NT2/D1 (cell line): ENCODE data around the gene NOL3.

Experiments
- DNase-seq: peaks from one replicate; pipeline ENCODE4 v3.0.0-alpha.2; 2011; ENCODE audit warnings: low read depth, low spot score
- H3K27me3 ChIP-seq: 2 replicates; pipeline ENCODE4 v1.6.0; 2011; ENCODE audit warnings: mild to moderate bottlenecking; ENCODE audit not compliant: insufficient read length, insufficient read depth
- H3K36me3 ChIP-seq: 2 replicates; pipeline ENCODE4 v1.6.1; 2011; ENCODE audit warnings: mild to moderate bottlenecking, low read length, mixed read lengths; ENCODE audit not compliant: insufficient read depth, insufficient read length
- H3K4me1 ChIP-seq: 2 replicates; pipeline ENCODE4 v1.5.1; 2011; ENCODE audit not compliant: insufficient read depth, insufficient read length
- H3K4me3 ChIP-seq: 2 replicates; pipeline ENCODE4 v1.5.1; 2011; ENCODE audit warnings: low read depth; ENCODE audit not compliant: insufficient read length
- H3K9ac ChIP-seq: 2 replicates; pipeline ENCODE4 v1.6.0; 2011; ENCODE audit warnings: low read depth; ENCODE audit not compliant: insufficient read length
- H3K9me3 ChIP-seq: 2 replicates; pipeline ENCODE4 v1.5.1; 2011; ENCODE audit warnings: mild to moderate bottlenecking, low read length; ENCODE audit not compliant: insufficient read depth
- SUZ12 ChIP-seq: IDR thresholded peaks from 2 replicates; pipeline ENCODE4 v1.6.1; 2011; ENCODE audit not compliant: insufficient read length, insufficient read depth; ENCODE audit errors: extremely low read depth
- YY1 ChIP-seq: IDR thresholded peaks from 2 replicates; pipeline ENCODE4 v1.6.1; 2011; ENCODE audit not compliant: insufficient read length, insufficient read depth
- ZNF274 ChIP-seq: IDR thresholded peaks from 2 replicates; pipeline ENCODE4 v1.6.1; 2011; ENCODE audit warnings: mild to moderate bottlenecking, low read depth, low read length

NOL3 gene

GRCh38 chr16:67197704-67198103, 27.4 kb downstream of the NOL3 start:
- peaks cover 94% of the 10 kb centered on the region for H3K36me3 ChIP-seq
- peaks cover 6% of the 10 kb centered on the region for H3K4me1 ChIP-seq
- no peak overlapping the region for H3K9ac ChIP-seq
- no peak for DNase-seq
- no peak overlapping the region for H3K4me3 ChIP-seq
- H3K9me3 ChIP-seq = no peaks in the 10 kb centered on the region
- TF ChIP-seq SUZ12 = no peak
- TF ChIP-seq ZNF274 = no peak
- no peak for TF ChIP-seq YY1
- no peaks in the 10 kb centered on the region for H3K27me3 ChIP-seq

DNA sequence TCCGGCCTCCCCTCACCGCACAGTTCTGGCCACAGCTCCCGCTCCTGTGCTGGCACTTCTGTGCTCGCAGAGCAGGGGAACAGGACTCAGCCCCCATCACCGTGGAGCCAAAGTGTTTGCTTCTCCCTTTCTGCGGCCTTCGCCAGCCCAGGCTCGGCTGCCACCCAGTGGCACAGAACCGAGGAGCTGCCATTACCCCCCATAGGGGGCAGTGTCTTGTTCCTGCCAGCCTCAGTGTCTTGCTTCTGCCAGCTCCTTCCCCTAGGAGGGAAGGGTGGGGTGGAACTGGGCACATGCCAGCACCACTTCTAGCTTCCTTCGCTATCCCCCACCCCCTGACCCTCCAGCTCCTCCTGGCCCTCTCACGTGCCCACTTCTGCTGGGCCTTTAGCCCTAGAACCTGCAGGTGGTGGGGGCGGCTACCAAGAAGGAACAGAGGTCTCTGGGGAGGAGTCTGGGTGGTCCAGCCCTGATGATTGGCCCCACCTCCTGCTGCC, 27.9 kb downstream of the NOL3 start:
- no peak overlapping the region for H3K9ac ChIP-seq
- no peaks in the 10 kb centered on the region for H3K27me3 ChIP-seq
- no peak for DNase-seq
- H3K4me3 ChIP-seq = no peak overlapping the region
- peaks cover 94% of the 10 kb centered on the region for H3K36me3 ChIP-seq
- H3K9me3 ChIP-seq = no peaks in the 10 kb centered on the region
- TF ChIP-seq YY1 = no peak
- no peak for TF ChIP-seq ZNF274
- H3K4me1 ChIP-seq = peaks cover under 1% of the 10 kb centered on the region

DNA sequence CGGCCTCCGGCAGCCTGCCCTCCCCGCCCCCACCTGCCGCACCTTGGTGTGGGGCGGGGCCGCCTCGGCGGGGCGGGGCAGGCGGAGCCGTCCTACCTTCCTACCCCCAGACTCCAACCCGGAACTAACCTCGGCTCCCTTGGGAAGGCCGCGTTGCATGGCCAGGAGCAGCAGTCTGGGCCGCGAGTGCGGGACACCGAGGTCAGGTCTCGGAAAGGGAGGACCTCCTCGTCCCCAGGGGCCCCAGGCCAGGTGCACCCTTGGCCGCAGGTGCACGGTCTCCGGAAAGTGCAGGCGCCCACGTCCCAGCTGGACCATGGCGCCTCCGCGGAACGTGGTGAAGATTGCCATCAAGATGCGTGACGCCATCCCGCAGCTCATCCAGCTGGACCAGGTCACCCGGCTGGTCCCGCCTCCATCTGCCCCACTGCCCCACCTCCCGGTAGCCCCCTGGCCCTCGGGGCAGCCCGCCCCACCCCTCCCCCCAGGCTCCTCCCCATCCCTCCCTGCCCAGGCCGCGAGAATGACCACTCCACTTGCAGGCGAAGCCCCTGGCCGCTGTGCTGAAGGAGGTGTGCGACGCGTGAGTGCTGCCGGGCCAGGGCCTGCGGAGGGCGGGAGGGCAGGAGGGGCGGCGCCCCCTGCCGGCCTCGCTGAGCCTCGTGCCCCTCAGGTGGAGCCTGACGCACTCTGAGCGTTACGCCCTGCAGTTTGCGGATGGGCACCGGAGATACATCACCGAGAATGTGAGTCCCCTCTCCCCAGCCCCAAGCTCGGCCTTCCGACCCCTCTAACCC, 28.9 kb downstream of the NOL3 start, which contains the start of gene ELMO3:
Gene ELMO3 (plus strand): TSS at position 121 of the 797 bp plus-strand sequence. CDS start 196 bp downstream, at position 317.
- no peak for TF ChIP-seq SUZ12
- no peak for TF ChIP-seq YY1
- no peak for TF ChIP-seq ZNF274
- Histone ChIP-seq H3K27me3 (no peaks in the 10 kb centered on the region), H3K36me3 (peaks cover 94% of the 10 kb centered on the region), H3K9ac (peak within 1 kb of the TSS; percentile 32), H3K4me3 (no peak within 1 kb of the TSS), H3K9me3 (no peaks in the 10 kb centered on the region), H3K4me1 (no peaks in the 10 kb centered on the region)
- DNase-seq = no peak

DNA sequence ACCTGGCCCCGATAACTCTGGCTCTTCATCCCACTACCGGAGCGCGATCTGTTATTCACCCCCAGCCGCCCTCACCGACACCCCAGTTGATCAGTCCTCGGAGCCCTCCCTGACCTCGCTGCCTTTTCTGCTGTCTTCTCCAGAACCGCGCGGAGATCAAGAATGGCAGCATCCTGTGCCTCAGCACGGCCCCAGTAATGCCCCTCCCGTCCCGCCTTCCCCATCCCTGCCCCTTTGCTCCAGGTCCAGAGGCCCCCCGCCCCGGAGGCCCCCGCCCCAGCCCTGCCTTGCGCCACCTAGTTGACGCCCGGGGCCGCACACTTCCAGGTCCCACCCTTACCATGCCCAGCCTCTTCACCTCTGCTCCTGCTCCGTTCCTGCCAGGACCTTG, 29.5 kb downstream of the NOL3 start:
- H3K36me3 ChIP-seq = peaks cover 92% of the 10 kb centered on the region
- DNase-seq = no peak
- no peaks in the 10 kb centered on the region for H3K9me3 ChIP-seq
- TF ChIP-seq ZNF274 (no peak), YY1 (no peak), SUZ12 (no peak)
- no peak overlapping the region for H3K4me3 ChIP-seq
- H3K27me3 ChIP-seq = no peaks in the 10 kb centered on the region
- no peak overlapping the region for H3K9ac ChIP-seq
- H3K4me1 ChIP-seq = no peaks in the 10 kb centered on the region

DNA sequence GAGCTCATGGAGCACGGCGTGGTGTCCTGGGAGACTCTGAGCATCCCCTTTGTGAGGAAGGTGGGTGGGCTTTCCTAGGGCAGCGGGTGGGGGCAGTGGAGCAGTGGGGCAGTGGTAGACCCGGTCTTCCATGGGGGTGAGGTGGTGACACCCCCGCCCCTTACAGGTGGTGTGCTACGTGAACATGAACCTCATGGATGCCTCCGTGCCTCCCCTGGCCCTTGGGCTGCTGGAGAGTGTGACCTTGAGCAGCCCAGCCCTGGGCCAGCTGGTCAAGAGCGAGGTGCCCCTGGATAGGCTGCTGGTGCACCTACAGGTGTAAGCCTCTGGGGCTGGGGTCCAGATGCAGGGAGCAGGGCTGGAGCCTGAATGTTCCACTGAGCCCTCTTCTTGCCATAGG, 30.2 kb downstream of the NOL3 start:
- Histone ChIP-seq H3K27me3 (no peaks in the 10 kb centered on the region), H3K4me1 (no peaks in the 10 kb centered on the region), H3K9ac (no peak overlapping the region), H3K4me3 (no peak overlapping the region), H3K36me3 (peaks cover 86% of the 10 kb centered on the region), H3K9me3 (no peaks in the 10 kb centered on the region)
- TF ChIP-seq ZNF274 = no peak
- DNase-seq = no peak

- H3K4me1 ChIP-seq = peaks cover 5% of the 10 kb centered on the region
- peaks cover 81% of the 10 kb centered on the region for H3K36me3 ChIP-seq
- no peaks in the 10 kb centered on the region for H3K9me3 ChIP-seq
- H3K27me3 ChIP-seq = no peaks in the 10 kb centered on the region
- DNase-seq = no peak
- TF ChIP-seq SUZ12 = no peak
- no peak overlapping the region for H3K4me3 ChIP-seq
- H3K9ac ChIP-seq = no peak overlapping the region
Observed at GRCh38 chr16:67201411-67202345, 31.3 kb downstream of the NOL3 start.

- H3K36me3 ChIP-seq = peaks cover 73% of the 10 kb centered on the region
Observed at GRCh38 chr16:67202426-67202825, 32.1 kb downstream of the NOL3 start.

More at GRCh38 chr16:67202426-67202825, 32.1 kb downstream of the NOL3 start:
- Histone ChIP-seq H3K9me3 (no peaks in the 10 kb centered on the region), H3K27me3 (no peaks in the 10 kb centered on the region), H3K4me3 (no peak overlapping the region), H3K9ac (no peak overlapping the region), H3K4me1 (peaks cover 11% of the 10 kb centered on the region)
- no peak for DNase-seq
- TF ChIP-seq YY1 = no peak
- no peak for TF ChIP-seq SUZ12
- no peak for TF ChIP-seq ZNF274
